ENCODE results near the gene MTARC2. TPM values are rescaled to one million over a fixed set of nuclear protein-coding genes. Genes with fewer than 3 reads are reported as not detected.
"Not testable (repeated sequence)": the region's sequence is repeated elsewhere in the genome, so short reads cannot be mapped to it uniquely, and the experiment has no call there.

The MTARC2 gene
- total RNA-seq, 1 donor from 2014 or later, result not detected

DNA sequence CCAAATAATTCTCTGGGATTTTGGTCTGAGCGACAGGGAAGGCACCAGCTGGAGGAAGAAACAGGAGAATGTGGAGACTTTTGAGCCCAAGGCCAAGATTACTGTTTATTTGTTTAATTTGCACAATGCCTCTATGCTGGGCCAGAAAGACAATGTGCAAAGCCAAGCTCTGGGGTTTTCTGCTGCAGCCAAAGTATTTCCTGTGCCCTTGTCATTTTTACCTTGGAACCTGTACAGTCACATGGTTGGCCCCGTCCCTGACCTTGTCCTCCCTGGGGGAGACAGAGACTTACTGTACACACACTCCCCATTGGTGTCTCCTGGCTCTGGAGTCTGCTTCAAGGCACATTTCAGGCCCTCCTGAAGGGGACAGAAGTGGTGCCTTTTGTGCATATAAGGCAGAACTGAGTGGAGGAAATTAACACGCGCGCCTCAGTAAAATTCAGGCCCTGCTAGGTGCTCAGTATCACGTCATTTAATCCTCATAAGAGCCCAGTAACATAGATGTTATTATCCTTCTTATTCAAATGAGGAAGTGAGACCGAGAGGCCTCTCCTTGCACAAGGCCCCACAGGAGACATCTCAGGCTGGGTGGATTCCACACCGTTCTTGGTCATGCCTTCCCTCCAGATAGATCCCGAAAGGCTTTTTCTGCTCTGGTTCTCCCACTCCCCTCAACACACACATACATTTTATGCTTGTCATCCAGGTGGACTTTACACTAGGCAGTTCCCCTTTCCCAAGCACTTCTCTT lies 36.9 kb upstream of the MTARC2 start:
- intact Hi-C loops (cut with micrococcal nuclease), result no loop called here
- peaks cover 2% of the 10 kb centered on the region for H3K4me1 Mint-ChIP-seq
- H3K36me3 Mint-ChIP-seq (ENCODE audit: low read depth), result no peaks in the 10 kb centered on the region
- H3K27ac Mint-ChIP-seq, result no peak overlapping the region
- no peaks in the 10 kb centered on the region for H3K9me3 Mint-ChIP-seq
- no peak for DNase-seq
- H3K27me3 Mint-ChIP-seq, result no peaks in the 10 kb centered on the region
- no peak overlapping the region for H3K4me3 Mint-ChIP-seq

DNA sequence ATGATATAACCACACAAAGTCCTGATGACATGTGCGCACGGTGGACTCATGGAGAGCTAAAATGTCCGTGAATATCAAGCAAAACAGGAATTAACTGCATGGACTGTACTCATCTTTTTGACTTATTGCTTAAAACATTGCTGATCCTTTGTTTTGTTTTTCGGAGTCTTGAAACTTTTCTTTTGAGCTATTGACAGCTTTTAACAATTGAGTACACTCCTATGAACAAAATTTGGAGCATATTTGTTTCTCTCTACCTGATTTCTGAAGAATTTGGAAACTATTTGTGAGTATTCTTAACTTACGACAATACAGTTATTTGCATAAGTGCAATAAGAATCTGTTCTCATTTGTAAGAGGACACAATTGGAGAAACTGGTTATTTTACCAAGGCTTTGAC lies 32.1 kb upstream of the MTARC2 start:
- H3K27me3 Mint-ChIP-seq; H3K4me1 Mint-ChIP-seq; intact Hi-C loops (cut with micrococcal nuclease); DNase-seq; H3K27ac Mint-ChIP-seq; H3K9me3 Mint-ChIP-seq; H3K4me3 Mint-ChIP-seq; H3K36me3 Mint-ChIP-seq (ENCODE audit: low read depth): not testable (repeated sequence)

DNA sequence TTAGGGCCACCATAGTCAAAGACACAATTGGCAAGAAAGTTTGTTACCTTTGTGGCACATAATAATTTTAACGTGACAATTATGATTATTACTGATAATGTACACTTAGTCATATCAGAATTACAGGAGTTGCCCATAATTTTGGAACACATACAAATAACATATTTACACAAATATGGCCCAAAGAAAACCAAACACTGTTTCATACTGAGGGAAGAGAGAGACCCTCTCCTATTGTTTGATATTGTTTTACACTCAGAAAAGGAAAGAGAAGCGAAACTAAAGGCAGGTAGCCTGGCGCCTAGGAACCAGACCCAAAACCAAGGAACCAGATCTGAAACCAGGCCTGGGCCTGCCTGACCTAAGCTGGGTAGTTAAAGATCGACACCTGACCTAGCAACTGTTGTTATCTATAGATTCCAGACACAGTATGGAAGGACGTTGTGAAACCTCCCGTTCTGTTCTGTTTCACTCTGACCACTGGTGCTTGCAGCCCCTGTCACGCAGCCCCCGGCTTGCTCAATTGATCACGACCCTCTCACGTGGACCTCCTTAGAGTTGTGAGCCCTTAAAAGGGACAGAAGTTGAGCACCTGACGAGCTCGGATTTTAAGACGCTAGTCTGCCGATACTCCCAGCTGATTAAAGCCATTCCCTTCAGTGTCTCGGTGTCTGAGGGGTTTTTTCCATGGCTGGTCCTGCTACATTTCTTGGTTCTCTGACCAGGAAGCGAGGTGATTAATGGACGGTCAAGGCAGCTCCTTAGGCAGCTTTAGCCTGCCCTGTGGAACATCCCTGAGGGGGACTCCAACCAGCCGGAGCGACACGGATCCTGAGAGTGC lies 30.1 kb upstream of the MTARC2 start:
- Mint-ChIP-seq H3K27me3 (peaks cover 4% of the 10 kb centered on the region), H3K36me3 (ENCODE audit: low read depth) (no peaks in the 10 kb centered on the region), H3K4me1 (no peaks in the 10 kb centered on the region), H3K27ac (no peak overlapping the region), H3K4me3 (no peak overlapping the region), H3K9me3 (peaks cover 3% of the 10 kb centered on the region)
- intact Hi-C loops (cut with micrococcal nuclease), result no loop called here
- no peak for DNase-seq

DNA sequence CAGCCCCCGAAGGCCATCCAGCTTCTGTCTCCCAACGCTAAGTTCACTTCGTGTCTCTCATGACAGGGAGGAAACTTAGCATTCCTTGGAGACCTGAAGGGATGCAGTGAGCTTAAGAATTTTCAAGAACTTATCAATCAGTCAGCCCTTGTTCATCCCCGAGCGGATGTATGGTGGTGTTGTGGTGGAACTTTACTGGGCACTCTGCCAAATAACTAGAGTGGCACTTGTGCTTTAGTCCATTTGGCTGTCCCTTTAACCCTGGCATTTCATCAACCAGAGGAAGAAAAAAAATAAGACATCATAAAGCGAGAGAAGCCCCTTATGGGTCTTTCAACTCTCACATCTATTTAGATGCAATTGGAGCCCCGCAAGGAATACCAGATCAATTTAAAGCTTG lies 26.9 kb upstream of the MTARC2 start:
- intact Hi-C loops (cut with micrococcal nuclease); H3K36me3 Mint-ChIP-seq (ENCODE audit: low read depth); H3K4me3 Mint-ChIP-seq; H3K27ac Mint-ChIP-seq; DNase-seq; H3K4me1 Mint-ChIP-seq; H3K9me3 Mint-ChIP-seq: not testable (repeated sequence)
- peaks cover 10% of the 10 kb centered on the region for H3K27me3 Mint-ChIP-seq

DNA sequence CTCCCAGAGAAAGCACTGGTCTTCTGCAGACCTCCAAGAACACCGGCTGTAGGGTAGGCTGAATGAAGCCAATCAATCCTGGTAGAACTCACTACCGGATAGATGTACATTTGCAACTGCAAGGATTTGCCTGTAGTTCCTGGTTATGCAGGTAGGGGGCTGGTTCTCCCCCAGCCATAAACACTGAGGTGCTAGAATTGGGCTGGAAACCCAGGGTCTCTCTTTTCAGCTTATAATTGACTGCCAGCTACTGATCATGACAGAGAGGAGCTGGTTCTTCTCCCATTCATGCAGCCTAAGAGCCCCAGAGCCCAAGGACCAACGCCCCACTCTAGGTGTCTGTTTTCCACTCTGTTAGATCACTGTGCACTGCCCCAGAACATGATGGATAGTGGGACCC lies 21.5 kb upstream of the MTARC2 start:
- Mint-ChIP-seq H3K9me3 (peaks cover 7% of the 10 kb centered on the region), H3K4me3 (no peak overlapping the region), H3K4me1 (no peaks in the 10 kb centered on the region), H3K27ac (no peak overlapping the region), H3K27me3 (peaks cover 6% of the 10 kb centered on the region), H3K36me3 (ENCODE audit: low read depth) (no peaks in the 10 kb centered on the region)
- DNase-seq, result peak; percentile 53
- intact Hi-C loops (cut with micrococcal nuclease), result no loop called here

DNA sequence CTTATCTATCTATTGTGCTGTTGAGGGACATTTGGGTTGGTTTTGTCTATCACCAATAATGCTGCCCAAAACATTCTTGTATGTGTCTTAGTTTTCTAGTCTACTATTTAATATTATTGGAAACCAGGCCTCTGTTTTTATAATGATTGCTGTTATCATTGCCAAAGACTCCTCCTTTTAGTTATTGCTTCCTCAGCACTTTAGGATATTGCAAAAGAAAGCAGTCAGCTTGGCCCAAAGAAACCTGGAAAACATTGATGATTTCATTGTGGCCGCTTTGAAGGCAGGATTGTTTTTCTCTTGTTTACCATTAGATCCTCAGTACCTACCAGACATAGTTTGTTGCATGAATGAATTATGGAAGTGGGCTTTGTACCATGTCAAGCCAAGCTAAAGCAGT lies 20.6 kb upstream of the MTARC2 start:
- Mint-ChIP-seq H3K4me3 (no peak overlapping the region), H3K4me1 (no peaks in the 10 kb centered on the region), H3K36me3 (ENCODE audit: low read depth) (no peaks in the 10 kb centered on the region), H3K9me3 (peaks cover 13% of the 10 kb centered on the region), H3K27ac (no peak overlapping the region), H3K27me3 (peaks cover 6% of the 10 kb centered on the region)
- DNase-seq, result no peak
- intact Hi-C loops (cut with micrococcal nuclease), result no loop called here

DNA sequence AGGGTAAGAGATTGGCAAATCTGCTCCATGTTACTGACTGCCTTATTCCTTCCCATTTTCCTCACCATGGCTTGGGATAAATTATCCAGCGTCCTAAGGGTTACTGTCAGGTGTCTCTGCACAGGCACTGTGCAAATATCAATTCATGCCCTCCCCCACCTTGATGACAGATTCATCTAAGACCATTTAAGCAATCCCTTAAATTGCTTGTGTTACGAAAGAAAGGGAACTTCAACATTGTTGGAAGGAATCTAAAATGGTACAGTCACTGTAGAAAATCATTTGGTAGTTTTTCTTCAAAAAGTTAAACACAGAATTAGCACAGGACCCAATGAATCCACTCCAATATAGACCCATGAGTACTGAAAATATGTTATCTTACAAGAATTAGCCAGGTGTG lies 17.6 kb upstream of the MTARC2 start:
- no peak for DNase-seq
- intact Hi-C loops (cut with micrococcal nuclease), result loop anchor here (5.0 kb wide), 1 partner anchor 458 kb away; the partner anchor contains the start of gene RAB3GAP2
- H3K27ac Mint-ChIP-seq, result no peak overlapping the region
- H3K4me1 Mint-ChIP-seq, result peaks cover 2% of the 10 kb centered on the region
- H3K36me3 Mint-ChIP-seq (ENCODE audit: low read depth), result no peaks in the 10 kb centered on the region
- peaks cover 13% of the 10 kb centered on the region for H3K27me3 Mint-ChIP-seq
- peaks cover 13% of the 10 kb centered on the region for H3K9me3 Mint-ChIP-seq
- no peak overlapping the region for H3K4me3 Mint-ChIP-seq

DNA sequence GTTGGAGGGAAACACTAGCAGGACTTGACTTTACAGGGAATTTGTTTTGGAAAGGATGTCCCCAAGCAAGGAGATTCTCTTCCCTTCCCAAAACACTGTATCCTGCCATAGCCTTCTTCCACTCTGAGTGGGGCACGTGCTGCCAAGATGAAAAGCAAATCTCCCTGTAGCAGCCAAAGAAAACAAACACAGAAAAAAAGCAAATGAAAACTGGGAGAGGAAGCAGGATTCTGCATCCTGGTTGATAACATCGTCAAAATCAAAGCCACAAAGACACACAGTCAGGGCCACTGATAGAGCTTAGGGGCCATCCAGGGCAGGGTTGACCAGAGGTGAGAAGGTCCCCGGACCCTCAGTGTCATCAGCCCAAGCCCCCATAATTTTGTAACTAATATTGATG lies 16.0 kb upstream of the MTARC2 start:
- no peak overlapping the region for H3K27ac Mint-ChIP-seq
- intact Hi-C loops (cut with micrococcal nuclease), result loop anchor here (2.0 to 5.0 kb wide), 2 partner anchors 51 to 460 kb away; partner anchors contain the start of gene RAB3GAP2

DNA sequence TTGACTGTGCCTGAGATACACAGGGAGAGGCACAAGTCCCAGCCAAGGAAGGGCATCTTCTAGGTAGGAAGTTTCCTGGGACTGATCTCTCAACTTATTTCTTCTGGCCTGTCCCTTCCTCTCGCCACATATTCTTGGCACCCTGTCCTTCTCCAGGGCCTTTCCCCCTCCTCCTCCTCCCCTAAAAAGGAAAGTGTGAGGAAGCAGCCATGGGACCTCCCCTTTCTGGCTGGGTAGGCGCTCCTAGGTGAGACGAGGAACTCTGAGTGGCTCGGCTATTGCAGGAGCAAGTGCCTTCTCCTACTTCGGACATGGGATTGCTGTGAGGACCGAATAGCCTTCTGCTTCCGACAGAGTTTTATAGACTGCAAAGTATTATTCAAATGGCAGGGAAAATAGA lies 15.5 kb upstream of the MTARC2 start:
- no peak overlapping the region for H3K4me3 Mint-ChIP-seq
- H3K36me3 Mint-ChIP-seq (ENCODE audit: low read depth), result no peaks in the 10 kb centered on the region
- no peak overlapping the region for H3K27ac Mint-ChIP-seq
- intact Hi-C loops (cut with micrococcal nuclease), result loop anchor here (1.0 to 5.0 kb wide), 3 partner anchors 42 to 460 kb away; partner anchors contain the start of genes C1orf115 and RAB3GAP2
- H3K27me3 Mint-ChIP-seq, result peaks cover 10% of the 10 kb centered on the region
- peaks cover 2% of the 10 kb centered on the region for H3K4me1 Mint-ChIP-seq
- DNase-seq, result no peak
- H3K9me3 Mint-ChIP-seq, result peaks cover 13% of the 10 kb centered on the region

More for the DNA sequence above, 16.0 kb upstream of the MTARC2 start:
- no peak overlapping the region for H3K4me3 Mint-ChIP-seq
- peaks cover 7% of the 10 kb centered on the region for H3K27me3 Mint-ChIP-seq
- DNase-seq, result no peak
- no peaks in the 10 kb centered on the region for H3K36me3 Mint-ChIP-seq (ENCODE audit: low read depth)
- peaks cover 2% of the 10 kb centered on the region for H3K4me1 Mint-ChIP-seq
- H3K9me3 Mint-ChIP-seq, result peaks cover 13% of the 10 kb centered on the region

DNA sequence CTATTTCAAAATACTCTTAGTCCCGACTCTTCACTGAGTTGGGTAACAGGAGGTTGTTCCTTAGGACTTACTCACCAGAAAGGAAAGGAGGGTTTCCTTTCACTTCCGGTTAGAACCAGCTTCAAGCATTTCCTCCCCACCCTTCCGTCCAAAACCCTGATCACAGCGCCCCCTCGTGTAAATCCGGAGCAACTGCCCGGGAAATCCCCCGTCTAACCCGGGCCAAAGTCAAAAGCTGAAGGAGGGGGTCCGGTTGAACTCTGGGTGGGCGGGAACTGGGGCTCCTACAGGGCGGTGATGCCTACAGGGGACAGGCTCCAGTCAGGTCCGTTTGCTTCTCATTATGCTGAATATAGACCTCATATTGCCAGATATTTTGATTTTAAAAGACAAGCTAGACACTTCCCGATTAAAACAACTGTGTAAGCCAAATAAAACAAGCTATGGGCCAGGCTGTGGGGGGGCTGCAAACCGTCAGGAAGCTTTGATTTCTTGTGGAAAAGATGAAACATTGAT lies 15.0 kb upstream of the MTARC2 start:
- H3K4me1 Mint-ChIP-seq, result peaks cover 2% of the 10 kb centered on the region
- DNase-seq, result peak; percentile 93
- H3K27me3 Mint-ChIP-seq, result peaks cover 15% of the 10 kb centered on the region
- no peaks in the 10 kb centered on the region for H3K36me3 Mint-ChIP-seq (ENCODE audit: low read depth)
- peaks cover 13% of the 10 kb centered on the region for H3K9me3 Mint-ChIP-seq
- intact Hi-C loops (cut with micrococcal nuclease), result loop anchor here (1.0 to 5.0 kb wide), 3 partner anchors 43 to 461 kb away; partner anchors contain the start of genes C1orf115 and RAB3GAP2
- no peak overlapping the region for H3K27ac Mint-ChIP-seq
- H3K4me3 Mint-ChIP-seq, result peak overlapping the region; percentile 37

DNA sequence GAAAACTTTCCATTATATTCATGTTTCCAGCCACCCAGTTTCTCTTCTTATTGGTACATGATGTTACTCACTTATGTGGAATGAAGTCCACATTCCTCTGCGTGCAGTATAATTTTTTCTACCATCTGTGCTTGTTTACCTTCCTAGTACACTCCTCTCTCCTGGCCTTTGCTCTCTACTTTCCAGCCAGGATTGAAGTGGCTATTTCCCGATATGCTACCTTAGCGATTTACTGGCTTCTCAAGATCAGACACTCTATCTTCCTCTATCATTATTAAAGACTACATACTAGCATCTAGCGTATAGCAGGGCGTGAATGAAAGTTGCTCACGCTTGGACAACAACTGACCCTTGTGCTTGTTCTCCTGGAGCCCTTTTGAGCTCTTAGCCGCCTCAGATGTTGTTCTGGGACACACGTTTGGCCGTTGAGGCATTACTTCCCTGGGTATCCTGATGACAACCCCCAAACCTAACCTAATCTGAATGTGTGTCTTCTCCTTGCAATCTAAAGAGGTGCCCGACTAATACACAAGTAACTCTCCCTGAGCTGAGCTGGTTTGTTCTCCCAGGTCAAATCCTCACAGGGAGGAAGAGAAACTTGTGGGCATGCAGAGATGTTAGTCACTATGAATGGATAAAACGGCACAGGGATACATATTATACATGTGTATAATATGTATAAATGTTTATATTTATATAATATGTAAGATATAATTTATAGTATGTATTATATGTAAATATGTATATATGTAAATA lies 13.4 kb upstream of the MTARC2 start:
- Mint-ChIP-seq H3K4me1 (peaks cover 2% of the 10 kb centered on the region), H3K27me3 (peaks cover 21% of the 10 kb centered on the region), H3K27ac (no peak overlapping the region), H3K9me3 (peaks cover 13% of the 10 kb centered on the region), H3K36me3 (ENCODE audit: low read depth) (no peaks in the 10 kb centered on the region), H3K4me3 (no peak overlapping the region)
- intact Hi-C loops (cut with micrococcal nuclease), result loop anchor here (5.0 kb wide), 1 partner anchor 462 kb away; the partner anchor contains the start of gene RAB3GAP2
- DNase-seq, result no peak

DNA sequence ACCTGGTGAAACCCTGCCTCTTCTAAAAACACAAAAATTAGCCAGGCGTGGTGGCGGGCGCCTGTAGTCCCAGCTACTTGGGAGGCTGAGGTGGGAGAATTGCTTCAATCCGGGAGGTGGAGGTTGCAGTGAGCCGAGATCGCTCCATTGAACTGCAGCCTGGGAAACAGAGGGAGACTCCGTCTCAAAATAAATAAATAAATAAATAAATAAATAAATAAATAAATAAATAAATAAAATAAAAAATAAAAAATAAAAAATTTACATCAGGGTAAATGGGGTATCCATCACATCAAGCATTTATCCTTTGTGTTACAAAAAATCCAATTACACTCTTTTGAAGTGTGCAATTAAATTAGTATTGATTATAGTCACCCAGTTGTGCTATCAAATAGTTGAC lies 11.8 kb upstream of the MTARC2 start:
- H3K4me1 Mint-ChIP-seq; H3K9me3 Mint-ChIP-seq; H3K27ac Mint-ChIP-seq; DNase-seq; H3K4me3 Mint-ChIP-seq; intact Hi-C loops (cut with micrococcal nuclease); H3K36me3 Mint-ChIP-seq (ENCODE audit: low read depth): not testable (repeated sequence)
- peaks cover 30% of the 10 kb centered on the region for H3K27me3 Mint-ChIP-seq

DNA sequence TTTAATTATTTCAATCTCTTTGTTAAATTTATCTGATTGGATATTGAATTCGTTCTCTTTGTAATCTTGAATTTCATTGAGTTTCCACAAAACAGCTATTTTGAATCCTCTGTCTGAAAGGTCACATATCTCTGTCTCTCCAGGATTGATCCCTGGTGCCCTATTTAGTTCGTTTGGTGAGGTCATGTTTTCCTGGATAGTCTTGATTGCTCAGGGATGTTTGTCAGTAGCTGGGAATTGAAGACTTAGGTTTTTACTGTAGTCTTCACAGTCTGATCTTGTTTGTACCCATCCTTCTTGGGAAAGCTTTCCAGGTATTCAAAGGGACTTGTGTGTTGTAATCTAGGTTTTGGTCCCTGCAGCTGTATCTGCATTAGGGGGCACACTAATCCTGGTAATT lies 6.8 kb upstream of the MTARC2 start:
- intact Hi-C loops (cut with micrococcal nuclease), result no loop called here
- Mint-ChIP-seq H3K27me3 (peaks cover 37% of the 10 kb centered on the region), H3K4me1 (no peaks in the 10 kb centered on the region), H3K9me3 (no peaks in the 10 kb centered on the region), H3K36me3 (ENCODE audit: low read depth) (no peaks in the 10 kb centered on the region), H3K4me3 (no peak overlapping the region), H3K27ac (no peak overlapping the region)
- no peak for DNase-seq

All from activated CD4-positive, alpha-beta T cell treated with anti-CD3 and anti-CD28 coated beads, Interleukin-2, amount 10 ng/mL, durations not matched to agents 24 days and 14 days (primary cell).